Activated CD4-positive, alpha-beta T cell treated with anti-CD3 and anti-CD28 coated beads, Interleukin-2, amount 50 U/mL, for 24 hours (primary cell): Measurements from ENCODE around the gene PHF5A.
"Not testable (repeated sequence)": the region's sequence is repeated elsewhere in the genome, so short reads cannot be mapped to it uniquely, and the experiment has no call there.

Experiments used
- DNase-seq, 2 donors: peaks; one replicate each; pipeline ENCODE4 v3.0.0-alpha.2; 2020; ENCODE audit warnings: low read depth in 1 of 2, low spot score in 1 of 2

Gene PHF5A

DNA sequence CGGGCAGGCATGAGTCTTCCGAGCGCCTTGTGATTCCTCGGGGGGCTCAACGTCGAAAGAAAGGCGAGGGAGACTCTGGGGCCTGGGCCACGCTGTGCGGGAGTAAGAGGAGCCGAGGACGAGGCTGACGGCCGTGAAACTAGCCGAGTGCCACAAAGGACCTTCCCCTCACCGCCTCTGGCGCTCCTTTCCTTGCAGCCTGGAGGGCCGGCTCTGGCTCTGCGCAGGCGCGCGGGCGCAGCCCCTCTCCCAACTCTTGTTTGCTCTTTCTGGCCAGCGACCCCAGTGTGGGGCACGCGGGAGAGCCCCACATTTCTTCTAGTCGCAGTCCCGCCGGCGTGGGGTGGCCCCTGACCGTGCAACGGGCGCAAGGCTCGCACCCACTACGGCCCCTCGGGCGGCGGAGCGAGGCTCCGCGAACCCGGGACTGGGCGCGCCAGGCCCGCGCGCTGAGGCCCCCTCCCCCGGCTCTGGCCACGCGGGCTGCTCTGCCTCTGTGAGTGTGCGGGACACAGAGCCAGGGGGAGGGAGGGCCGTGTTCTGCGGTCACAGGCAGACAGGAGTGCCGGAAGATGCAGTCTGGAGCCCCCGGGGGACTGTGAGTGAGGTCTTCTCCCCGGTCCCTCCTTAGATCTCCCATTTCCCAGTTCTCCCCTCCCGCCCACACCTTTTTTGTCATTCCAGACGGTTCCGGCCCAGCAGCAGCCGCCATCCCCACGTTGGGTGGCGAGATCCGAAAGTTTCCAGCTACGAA is 20.9 kb downstream of the PHF5A start:
- peak; percentile 48 to 52 for DNase-seq

DNA sequence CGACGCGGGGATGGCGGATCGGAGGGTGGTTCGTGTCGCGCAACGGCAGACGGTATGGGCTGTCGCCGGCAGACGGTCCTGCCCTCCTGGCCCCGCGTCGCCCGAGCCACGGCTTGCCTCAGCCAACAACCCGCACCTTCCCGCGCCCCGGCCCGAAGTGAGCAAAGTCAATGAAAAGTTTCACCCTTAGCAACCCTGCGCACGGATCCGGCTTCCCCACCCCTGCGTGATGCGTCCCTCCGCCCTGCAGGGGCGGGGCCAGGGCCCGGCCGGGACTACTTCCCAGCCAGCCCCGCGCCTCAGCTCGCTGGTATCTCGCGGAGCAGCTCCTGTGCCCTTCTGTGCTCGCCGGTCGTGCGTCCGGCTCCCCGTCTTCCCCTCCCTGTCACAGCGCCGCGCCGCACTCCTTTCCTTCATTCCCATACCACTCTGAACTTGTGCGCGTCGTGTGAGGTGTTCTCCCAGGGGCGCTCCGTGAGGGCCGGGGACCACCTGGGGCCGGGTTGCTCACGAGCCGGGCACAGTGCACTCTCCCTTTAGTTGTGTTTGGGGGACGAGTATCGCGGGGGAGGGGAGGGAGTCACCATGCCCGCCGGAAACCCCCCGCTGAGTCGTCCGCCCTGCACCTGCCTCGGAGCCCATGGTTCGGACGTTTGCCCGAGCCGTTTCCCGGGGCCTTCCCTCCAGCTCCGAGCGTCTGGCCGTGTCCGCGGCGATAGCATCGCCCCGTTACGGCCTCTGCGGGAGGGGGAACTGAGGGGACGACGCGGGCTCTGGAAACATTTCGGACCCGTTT is 21.7 kb downstream of the PHF5A start, which contains the start of gene TOB2:
Gene TOB2 (minus strand): TSS at position 163 of the 796 bp plus-strand sequence. CDS start 9,456 bp downstream, outside the sequence.
- peak; percentile 91 to 94 for DNase-seq

DNA sequence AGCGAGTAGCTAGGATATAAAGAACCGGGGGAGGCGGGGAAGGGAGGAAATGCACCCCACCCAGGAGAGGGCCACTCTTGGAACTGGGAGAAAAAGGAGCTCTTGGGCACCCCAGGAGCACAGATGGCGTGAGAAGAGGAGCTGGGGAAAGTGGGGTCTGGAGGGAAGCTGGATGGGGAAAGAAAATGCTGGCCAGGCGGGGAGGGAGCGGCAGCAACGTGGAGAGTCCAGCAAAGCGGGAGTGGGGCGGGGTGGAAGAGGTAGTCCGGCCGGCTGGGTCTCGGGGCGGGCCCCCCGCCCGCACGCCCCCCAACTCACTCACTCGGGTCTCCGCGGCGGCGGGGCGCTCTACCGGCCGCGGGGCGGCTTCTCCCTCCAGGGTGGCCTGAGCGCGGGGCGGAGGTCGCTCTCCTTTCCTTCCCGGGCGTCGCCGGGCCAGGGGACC is 22.4 kb downstream of the PHF5A start:
- DNase-seq, result no peak

DNA sequence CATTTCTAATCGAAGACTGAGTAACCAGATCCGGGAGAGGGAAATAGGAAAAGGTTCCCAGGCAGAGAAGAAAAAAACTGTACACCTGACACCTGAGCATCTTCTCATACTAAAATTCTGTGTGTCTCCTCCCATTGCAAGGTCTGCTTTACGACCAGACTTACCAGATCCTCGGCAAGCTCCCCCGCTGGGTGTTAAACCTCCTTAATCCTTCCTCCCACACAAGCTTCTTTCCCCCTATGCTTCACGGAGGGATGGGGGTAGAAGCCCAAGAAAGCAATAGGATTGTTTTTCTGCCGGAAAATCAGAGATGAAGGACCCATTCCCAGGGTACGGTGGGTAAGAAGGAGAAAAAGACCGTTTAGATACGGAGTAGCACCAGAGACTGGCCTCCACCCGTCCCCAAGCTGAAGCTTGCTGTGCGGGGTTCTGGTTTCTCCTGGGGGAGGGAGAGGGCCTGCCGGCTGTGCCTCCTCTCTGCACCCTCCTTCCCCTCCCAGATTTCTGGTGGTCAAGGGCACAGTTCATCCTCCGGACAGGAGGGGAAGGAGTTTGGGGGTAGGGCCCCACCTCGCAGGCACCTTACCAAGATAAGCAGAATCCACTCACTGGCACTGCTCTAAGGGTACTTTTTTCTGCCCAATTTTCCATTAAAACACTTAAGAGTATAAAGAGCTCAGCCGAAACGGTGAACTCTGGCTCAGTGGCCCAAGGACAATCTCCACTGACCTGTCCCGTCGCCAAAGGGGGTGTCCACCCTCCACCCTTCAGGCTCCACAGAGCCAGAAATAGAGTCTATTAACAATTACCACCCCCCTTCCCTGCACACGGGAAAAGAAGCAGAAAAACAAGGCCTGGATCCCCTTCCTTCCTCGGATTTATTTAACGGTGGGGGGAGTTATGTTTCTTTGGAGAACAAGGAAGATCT is 23.1 kb downstream of the PHF5A start:
- no peak for DNase-seq

DNA sequence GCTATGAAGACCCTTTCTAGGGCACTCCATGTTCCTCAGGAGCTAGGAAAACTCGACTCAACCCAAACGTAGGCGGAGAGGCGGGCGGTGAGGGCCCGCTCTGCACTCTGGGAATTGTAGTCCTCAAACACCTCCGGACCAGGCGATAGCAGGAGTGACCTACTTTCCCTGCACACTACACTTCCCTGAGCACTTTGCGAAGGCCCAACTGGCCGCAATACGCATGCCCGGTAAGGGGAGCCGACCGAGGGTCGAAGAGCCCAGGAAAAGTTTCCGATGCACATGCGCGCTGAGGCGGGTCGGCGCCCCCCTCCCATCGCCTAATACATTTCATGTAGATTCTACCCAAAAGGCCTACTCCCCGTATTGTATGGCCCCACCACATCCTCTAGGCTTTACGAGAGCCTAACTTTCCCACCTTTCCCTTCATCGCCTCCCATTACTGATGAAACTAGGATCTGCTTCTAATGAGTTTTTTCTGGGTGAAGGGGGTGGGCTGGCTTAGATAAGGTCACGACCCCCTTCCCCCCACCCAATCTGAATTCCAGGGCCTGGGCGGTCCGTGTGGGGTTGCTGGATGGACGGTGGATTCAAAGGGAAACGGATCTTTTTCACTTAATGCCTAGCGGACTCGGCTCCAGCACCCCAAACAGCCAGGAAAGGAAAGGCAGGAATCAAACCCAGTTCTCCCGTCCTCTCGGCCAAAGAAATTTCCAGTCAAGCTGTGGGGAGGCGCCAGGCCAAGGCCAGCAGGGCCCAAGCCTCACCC is 23.9 kb downstream of the PHF5A start:
- DNase-seq, result peak; percentile 65 to 80

DNA sequence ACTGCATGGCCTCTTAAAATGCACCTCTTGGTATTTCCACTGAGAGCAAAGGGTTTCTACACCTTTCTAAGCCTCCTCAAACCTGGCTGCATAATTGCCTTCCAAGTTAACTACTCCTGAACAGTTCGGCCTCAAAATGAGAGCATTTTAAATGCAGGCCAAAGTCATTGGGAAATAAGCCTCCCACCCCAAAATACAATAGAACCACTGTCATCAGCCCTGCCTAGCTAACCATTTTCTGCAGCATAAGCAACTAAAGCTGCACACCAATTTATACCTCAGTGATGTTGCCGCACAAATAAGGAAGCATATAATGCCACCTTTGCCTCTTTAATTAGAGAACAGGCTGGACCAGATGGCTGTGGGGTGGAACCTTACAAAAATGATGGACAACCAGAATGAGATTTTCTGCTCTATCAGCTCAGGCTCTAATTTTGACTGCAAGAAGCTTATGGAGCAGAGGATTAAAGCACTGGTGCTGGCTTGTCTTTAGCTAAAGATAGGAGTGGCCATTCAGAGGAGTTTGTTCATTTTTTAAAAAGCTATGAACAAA is 26.2 kb downstream of the PHF5A start:
- no peak for DNase-seq

DNA sequence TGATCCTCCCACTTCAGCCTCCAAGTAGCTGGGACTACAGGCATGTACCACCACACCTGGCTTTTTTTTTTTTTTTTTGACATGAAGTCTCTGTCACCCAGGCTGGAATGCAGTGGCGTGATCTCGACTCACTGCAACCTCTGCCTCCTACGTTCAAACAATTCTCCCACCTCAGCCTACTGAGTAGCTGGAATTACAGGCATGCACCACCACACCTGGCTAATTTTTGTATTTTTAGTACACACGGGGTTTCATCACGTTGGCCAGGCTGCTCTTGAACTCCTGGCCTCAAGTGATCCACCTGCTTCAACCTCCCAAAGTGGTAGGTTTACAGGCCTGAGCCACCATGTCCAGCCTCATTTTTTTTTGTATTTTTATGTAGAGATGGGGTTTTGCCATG is 28.0 kb downstream of the PHF5A start:
- not testable (repeated sequence) for DNase-seq

DNA sequence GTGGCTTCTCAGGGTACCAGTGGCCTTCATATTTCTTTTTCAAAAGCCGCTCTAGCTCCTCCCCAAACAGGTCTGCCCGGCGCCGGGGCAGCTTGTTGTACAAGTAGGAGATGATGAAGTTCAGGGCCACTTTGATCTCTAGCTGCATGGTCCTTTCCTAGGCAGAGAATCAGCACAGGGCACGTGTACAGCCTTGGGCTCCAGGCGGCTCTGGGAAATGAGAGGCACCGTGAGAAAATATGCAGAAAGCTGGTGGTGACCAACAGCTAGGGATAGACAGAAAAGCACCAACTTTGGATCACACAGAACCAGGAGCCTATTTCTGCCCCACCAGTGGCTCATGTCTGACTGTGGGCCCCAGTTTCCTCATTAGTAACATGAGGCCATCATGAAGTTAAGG is 31.3 kb downstream of the PHF5A start:
- DNase-seq, result no peak

DNA sequence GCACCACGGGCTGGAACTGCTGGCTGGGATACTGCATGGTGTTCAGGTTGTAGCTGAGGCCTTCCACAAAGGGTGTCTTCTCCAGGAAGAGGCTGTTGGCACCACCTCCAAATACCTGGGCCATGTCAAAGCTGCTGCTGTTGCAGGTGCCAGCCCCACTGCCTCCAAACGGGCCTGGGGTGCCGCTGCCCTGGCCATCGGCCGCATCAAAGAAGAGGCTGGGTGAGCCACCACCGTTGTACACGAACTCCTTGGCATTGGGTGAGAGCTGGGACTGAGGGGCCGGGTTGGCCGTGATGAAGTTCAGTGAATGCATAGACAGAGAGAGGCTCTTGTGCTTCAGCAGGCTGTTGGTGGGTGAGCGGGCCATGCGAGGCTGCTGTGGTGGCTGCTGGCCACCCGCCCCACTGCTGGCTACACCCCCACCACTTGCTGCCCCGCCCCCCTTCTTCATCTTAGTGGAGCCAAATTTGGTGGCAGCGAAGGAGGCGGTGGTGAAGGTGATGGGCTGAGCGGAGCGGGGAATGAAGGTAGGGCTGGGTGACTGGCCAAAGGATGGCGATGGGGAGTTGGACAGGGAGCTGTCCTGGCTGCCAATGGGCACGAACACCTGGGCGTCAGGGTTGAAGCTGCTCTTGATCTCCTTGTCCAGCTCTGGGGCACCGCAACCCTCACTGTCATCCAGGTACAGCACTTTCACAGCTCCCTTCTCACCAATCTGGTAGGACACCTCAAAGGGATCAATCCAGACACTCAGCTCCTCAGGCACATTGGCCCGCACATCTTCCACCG is 32.0 kb downstream of the PHF5A start:
- no peak for DNase-seq

DNA sequence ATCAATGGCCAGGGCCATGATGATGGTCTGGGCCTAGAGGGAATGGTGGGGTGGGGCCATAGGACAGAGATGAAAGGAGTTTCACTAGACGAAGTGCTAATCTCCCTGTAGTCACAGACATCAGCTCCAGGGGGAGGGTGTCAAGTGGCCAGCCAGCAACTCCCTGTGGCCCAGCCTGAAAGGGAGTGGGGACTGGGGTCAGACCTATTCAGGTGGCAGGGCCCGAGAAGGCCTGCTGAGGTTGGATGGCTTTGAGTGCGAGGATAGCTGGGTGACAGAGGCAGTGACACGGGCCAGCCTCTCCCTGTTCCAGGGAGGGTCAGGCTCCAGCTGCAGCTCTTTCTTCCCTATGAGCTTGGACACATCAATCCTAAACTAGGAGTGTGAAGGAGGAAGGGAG is 32.9 kb downstream of the PHF5A start:
- no peak for DNase-seq

DNA sequence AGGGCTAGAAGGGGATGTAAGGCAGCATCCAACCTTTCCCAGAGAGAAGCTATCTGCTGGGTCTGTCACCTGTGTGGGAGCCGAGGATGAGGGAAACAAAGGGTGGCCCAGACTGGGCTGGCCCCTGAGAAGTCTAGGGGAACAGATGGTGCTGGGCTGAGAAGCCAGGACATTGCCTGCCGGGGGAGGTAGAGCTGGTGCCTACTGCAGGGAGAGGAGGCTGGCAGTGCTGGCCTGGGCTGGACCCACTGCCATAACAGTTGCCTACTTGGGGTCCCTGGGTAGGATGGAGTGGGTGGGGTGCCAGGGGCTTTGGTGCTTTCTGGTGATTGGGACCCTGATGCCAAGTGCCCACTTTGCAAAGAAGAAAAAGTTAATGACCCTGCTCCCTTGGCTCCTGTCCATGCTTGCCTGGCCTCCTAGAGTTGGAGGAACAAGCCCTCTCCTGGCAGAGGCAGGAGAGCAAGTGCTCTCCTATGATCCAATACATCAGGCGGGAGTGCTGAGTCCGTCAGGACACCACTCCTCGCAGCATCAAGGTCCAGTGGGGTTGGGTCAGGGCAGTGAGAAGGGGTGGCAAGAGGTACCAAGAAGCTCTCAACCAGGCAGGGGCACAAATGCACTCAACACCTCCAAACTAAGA is 34.0 kb downstream of the PHF5A start:
- not testable (repeated sequence) for DNase-seq

DNA sequence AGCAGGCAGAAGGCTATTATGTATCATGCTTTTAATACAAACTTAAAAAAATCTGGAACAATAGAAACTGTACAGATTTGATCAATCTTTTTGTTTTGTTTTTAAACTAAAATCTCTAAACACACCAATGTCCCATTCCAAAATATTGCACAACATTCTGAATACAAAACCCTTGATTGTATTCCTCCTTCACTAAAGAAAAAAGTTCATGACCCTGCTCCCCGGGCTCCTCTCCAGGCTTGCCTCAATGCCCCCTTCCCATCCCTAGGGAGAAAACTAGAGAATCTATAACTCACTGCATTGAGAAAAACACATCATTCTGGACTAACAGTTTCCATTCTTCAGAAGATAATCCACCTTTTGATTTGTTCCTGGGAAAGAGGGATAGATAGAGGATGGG is 35.0 kb downstream of the PHF5A start:
- not testable (repeated sequence) for DNase-seq

DNA sequence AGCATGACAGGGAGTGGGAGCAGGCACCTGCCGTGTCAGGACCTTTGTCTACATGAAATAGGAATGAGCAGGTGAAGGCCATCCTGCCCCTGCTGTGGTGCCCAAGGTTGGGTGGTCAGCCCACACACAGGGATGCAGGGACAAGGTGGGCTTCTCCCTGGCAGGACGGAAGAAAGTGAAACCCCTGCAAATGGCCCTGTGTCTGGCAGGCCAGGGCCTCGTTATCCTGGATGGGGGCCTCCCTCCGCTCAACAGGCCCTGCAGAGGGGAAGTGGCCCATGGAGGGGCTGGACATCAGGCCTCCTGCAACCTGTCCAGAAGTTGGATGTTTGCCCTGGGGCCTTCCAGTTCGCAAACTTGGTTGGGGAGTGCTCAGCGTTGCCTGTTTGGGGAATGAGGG is 36.8 kb downstream of the PHF5A start:
- DNase-seq, result no peak

DNA sequence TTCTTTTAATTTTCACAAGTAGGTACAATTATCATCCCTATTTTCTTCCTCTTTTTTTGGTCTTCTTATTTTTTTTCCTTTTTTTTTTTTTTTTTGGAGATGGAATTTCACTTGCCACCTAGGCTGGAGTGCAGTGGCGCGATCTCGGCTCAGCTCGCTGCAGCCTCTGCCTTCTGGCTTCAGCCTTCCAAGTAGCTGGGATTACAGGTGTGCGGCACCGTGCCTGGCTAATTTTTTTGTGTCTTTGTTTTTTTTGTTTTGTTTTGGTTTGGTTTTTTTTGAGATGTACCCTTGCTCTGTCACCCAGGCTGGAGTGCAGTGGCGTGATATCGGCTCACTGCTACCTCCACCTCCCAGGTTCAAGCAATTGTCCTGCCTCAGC is 38.5 kb downstream of the PHF5A start:
- DNase-seq, result no peak

DNA sequence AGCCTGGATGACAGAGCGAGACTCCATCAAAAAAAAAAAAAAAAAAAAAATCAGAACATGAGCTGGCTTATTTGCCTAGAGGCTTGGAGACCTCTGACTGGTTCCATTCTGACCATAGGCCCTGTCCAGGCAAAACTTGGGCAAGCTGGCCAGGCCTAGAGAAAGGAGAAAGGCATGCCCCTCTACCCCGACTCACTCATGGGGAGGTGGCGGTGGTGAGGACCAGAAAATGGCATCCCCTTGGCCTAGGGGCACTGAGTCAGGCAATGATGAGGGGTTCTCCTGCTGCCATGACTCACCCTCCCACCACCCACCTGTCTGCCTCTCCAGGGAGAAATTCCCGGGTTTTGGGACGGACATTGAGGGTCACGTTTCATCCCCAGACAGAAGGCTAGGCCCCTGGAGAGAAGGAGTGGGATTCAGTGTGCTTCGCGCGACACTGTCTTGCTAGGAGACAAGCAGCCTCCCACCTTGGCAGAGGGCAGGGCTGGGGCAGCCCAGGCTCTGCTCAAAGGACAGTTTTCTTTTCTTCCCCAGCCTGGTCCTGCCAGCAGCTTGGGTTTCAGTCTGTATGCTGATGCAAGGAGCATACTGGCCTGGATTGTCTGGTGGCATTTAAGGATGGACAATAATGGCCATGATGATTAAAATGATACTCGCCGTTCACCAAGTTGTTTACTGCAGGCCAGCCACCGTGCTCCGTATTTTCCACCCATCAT is 39.1 kb downstream of the PHF5A start:
- no peak for DNase-seq

DNA sequence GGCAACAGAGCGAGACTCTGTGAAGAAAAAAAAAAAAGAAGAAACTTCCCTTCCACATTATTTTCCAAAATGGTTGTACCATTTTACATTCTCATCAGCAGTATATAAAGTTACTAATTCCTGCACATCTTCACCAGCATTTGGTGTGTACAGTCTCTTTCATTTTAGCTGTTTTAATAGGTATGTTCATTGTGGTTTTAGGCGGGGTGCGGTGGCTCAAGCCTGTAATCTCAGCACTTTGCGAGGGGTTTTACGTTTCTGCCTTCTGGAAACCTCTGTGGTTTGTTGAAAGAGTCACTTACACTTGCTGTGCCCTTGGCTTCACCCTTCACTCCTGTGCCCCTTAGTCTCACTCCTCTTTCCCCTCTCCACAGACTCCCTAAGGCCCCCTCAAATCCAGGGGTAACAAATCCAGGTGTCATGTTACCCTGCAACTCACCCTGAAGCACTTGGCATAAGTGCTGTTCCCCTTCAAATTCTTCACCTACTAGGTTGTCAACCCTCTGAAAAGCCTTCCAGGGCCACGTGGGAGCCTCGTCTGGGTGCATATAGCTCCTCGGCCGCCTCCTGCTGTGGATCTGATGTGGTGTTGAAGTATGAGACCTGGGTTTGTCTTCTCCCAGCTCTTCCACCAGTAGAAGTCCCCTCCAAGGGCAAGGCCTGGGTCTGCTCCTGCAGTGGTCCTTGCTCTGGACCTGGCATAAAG is 42.7 kb downstream of the PHF5A start:
- DNase-seq, result no peak

DNA sequence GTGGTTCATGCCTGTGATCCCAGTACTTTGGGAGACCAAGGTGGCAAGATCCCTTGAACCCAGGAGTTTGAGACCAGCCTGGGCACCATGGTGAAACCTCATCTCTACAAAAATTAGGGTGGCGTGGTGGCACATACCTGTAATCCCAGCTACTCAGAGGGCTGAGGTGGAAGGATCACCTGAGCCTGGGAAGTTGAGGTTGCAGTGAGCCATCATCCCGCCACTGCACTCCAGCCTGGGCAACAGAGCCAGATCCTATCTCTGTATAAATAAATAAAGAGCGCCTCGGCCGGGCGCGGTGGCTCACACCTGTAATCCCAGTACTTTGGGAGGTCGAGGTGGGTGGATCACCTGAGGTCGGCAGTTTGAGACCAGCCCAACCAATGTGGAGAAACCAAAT is 49.8 kb downstream of the PHF5A start:
- DNase-seq, result no peak
